ENCODE measurements around the gene FCSK.
A peak's percentile ranks its signal among the peaks of the same experiment; 100 is the strongest.

The FCSK gene

GRCh38 chr16:70432356-70432722, 22.1 kb upstream of the FCSK start:
- CTCF ChIA-PET = interaction anchor here (0.6 kb wide), 1 partner anchor 339 kb away, joined by 4 read pairs; no protein-coding TSS in a partner anchor
- no peaks in the 10 kb centered on the region for H3K9me3 ChIP-seq (ENCODE audit: control insufficient read depth, insufficient read depth, low read depth, low read length)
- TF ChIP-seq REPIN1 (tag by site-specific recombination; IDR thresholded peaks at IDR 0.05; ENCODE audit: low read depth) = no peak
- no peak for TF ChIP-seq ZNF16 (tag by site-specific recombination; IDR thresholded peaks at IDR 0.05; ENCODE audit: low read depth)
- TF ChIP-seq ZNF398 (tag by site-specific recombination; IDR thresholded peaks at IDR 0.05) = no peak
- no peak for TF ChIP-seq ZNF621 (tag by site-specific recombination; IDR thresholded peaks at IDR 0.05)
- no peak for TF ChIP-seq ZNF211 (tag by site-specific recombination; IDR thresholded peaks at IDR 0.05; ENCODE audit: low read depth)
- no peak for TF ChIP-seq ZNF544 (tag by site-specific recombination; IDR thresholded peaks at IDR 0.05)
- TF ChIP-seq ZNF571 (tag by site-specific recombination; IDR thresholded peaks at IDR 0.05) = no peak
- TF ChIP-seq ZNF660 (tag by site-specific recombination; IDR thresholded peaks at IDR 0.05) = no peak
- TF ChIP-seq ZXDB (tag by site-specific recombination; IDR thresholded peaks at IDR 0.05) = no peak
- no peak for TF ChIP-seq ZNF548 (tag by site-specific recombination; IDR thresholded peaks at IDR 0.05)
- no peak for TF ChIP-seq ZNF664 (tag by site-specific recombination; IDR thresholded peaks at IDR 0.05)
- no peak for TF ChIP-seq PATZ1 (tag by site-specific recombination; IDR thresholded peaks at IDR 0.05)
- no peak for TF ChIP-seq ZBTB44 (tag by site-specific recombination; IDR thresholded peaks at IDR 0.05)
- no peak for TF ChIP-seq ATF2 (tag by site-specific recombination; IDR thresholded peaks at IDR 0.05; ENCODE audit: low read depth)
- TF ChIP-seq KLF1 (tag by site-specific recombination; IDR thresholded peaks at IDR 0.05) = no peak
- TF ChIP-seq ZNF341 (tag by site-specific recombination; IDR thresholded peaks at IDR 0.05; ENCODE audit: low read depth) = no peak
- no peak for TF ChIP-seq ZNF76 (tag by site-specific recombination; IDR thresholded peaks at IDR 0.05; ENCODE audit: borderline replicate concordance, low read depth)
- H3K36me3 ChIP-seq (ENCODE audit: control insufficient read depth in 2 of 2, insufficient read depth in 1 of 2, low read length in 2 of 2) = peaks cover 0 to 13% of the 10 kb centered on the region in 2 experiments; a peak in 1 of 3 replicates
- no peak overlapping the region for H3K4me3 ChIP-seq (ENCODE audit: low read depth, low read length)
- POLR2A ChIA-PET = interaction anchor here (0.9 to 1.9 kb wide), 3 partner anchors 11 to 62 kb away, joined by 3 to 6 read pairs (median 3); no protein-coding TSS in a partner anchor
- no peak overlapping the region for H3K27ac ChIP-seq (ENCODE audit: extremely low read depth, low read depth, low read length)
- peaks cover 29% of the 10 kb centered on the region for H3K4me1 ChIP-seq (ENCODE audit: control insufficient read depth, insufficient read depth, low read length)

GRCh38 chr16:70432723-70433457, 21.5 kb upstream of the FCSK start:
- no peak overlapping the region for H3K27ac ChIP-seq (ENCODE audit: extremely low read depth, low read depth, low read length)
- peaks cover 24% of the 10 kb centered on the region for H3K4me1 ChIP-seq (ENCODE audit: control insufficient read depth, insufficient read depth, low read length)
- no peaks in the 10 kb centered on the region for H3K9me3 ChIP-seq (ENCODE audit: control insufficient read depth, insufficient read depth, low read depth, low read length)
- no peak overlapping the region for H3K4me3 ChIP-seq (ENCODE audit: low read depth, low read length)
- ChIA-PET CTCF (interaction anchor here (0.5 to 1.5 kb wide), 4 partner anchors 37 to 338 kb away, joined by 3 to 4 read pairs (median 4); no protein-coding TSS in a partner anchor), POLR2A (interaction anchor here (0.9 to 1.9 kb wide), 3 partner anchors 11 to 61 kb away, joined by 3 to 6 read pairs (median 3); no protein-coding TSS in a partner anchor)
- H3K36me3 ChIP-seq (ENCODE audit: control insufficient read depth in 2 of 2, insufficient read depth in 1 of 2, low read length in 2 of 2) = peaks cover 0 to 13% of the 10 kb centered on the region in 2 experiments; a peak in 1 of 3 replicates
- no peak for TF ChIP-seq OVOL3 (tag by site-specific recombination; IDR thresholded peaks at IDR 0.05)
- peak; percentile 17; the same call in 1 of the 2 replicates for TF ChIP-seq ZNF692 (tag by site-specific recombination; IDR thresholded peaks at IDR 0.05)
- peak; percentile 19; the same call in 1 of the 2 replicates for TF ChIP-seq PRDM10 (tag by site-specific recombination; IDR thresholded peaks at IDR 0.05)

Data from HEK293 (cell line).